ENCODE data around the gene ARPP21. TPM values are rescaled to one million over a fixed set of nuclear protein-coding genes. Genes with fewer than 3 reads are reported as not detected.

ARPP21 gene
- polyA plus RNA-seq, 3 donors, result not detected

DNA sequence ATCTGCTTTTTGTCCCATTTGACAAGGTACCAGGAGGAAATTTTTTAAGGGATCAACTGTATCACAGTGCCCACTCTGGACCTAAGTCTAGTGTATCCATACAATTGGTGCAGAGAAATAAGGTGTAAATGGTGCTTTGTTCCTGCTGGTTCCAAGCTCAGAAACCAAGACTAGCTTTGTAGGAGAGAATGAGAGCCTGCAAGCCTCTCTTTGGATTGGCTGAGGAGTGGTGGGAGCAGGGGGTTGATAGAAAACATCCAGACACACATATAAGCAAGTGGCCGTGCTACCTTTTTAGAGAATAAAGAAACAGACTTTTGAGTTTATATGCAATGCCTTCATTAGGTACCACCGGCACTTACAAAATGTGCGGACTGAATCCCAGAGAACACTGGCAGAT is 45.8 kb downstream of the ARPP21 start:
- Histone ChIP-seq H3K4me2 (replicated peaks; ENCODE audit: extremely low read depth, low read length, poor library complexity, severe bottlenecking) (no peak overlapping the region), H3K4me1 (ENCODE audit: control insufficient read depth in 1 of 2, insufficient read depth in 2 of 2, low read length in 2 of 2) (peaks cover 10 to 15% of the 10 kb centered on the region in 2 donors), H3K27me3 (ENCODE audit: control insufficient read depth in 2 of 2, insufficient read depth in 2 of 2, low read length in 2 of 2) (no peaks in the 10 kb centered on the region), H3K79me2 (ENCODE audit: insufficient read depth, low read length) (no peaks in the 10 kb centered on the region), H2AFZ (ENCODE audit: insufficient read depth, low read depth, low read length, poor library complexity, severe bottlenecking) (no peak overlapping the region), H3K27ac (ENCODE audit: low read depth in 1 of 2, low read length in 2 of 2) (no peak overlapping the region), H3K9ac (ENCODE audit: insufficient read depth, low read length, poor library complexity, severe bottlenecking) (no peak overlapping the region), H3K4me3 (replicated peaks in 1 of 3; ENCODE audit: low read depth in 2 of 3, low read length in 3 of 3) (no peak overlapping the region), H4K20me1 (ENCODE audit: insufficient read depth, low read length) (no peaks in the 10 kb centered on the region), H3K9me3 (replicated peaks in 1 of 2; ENCODE audit: control insufficient read depth in 1 of 2, insufficient read depth in 1 of 2, low read length in 2 of 2) (no peaks in the 10 kb centered on the region), H3K36me3 (replicated peaks in 1 of 2; ENCODE audit: control insufficient read depth in 1 of 2, insufficient read depth in 2 of 2, low read length in 2 of 2) (no peaks in the 10 kb centered on the region)
- peaks cover 0 to 1% (median 0%) of the 10 kb centered on the region in 7 donors for H3K9me3 Mint-ChIP-seq
- no peak for DNase-seq
- TF ChIP-seq, protein P1, sequence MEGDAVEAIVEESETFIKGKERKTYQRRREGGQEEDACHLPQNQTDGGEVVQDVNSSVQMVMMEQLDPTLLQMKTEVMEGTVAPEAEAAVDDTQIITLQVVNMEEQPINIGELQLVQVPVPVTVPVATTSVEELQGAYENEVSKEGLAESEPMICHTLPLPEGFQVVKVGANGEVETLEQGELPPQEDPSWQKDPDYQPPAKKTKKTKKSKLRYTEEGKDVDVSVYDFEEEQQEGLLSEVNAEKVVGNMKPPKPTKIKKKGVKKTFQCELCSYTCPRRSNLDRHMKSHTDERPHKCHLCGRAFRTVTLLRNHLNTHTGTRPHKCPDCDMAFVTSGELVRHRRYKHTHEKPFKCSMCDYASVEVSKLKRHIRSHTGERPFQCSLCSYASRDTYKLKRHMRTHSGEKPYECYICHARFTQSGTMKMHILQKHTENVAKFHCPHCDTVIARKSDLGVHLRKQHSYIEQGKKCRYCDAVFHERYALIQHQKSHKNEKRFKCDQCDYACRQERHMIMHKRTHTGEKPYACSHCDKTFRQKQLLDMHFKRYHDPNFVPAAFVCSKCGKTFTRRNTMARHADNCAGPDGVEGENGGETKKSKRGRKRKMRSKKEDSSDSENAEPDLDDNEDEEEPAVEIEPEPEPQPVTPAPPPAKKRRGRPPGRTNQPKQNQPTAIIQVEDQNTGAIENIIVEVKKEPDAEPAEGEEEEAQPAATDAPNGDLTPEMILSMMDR (IDR thresholded peaks at IDR 0.05), result no peak
- 90% methylated on average over 2 of the region's 3 CpGs for WGBS (ENCODE audit: insufficient coverage)
- H3K4me1 Mint-ChIP-seq, result peaks cover 13% of the 10 kb centered on the region
- peaks cover 0 to 2% (median 0%) of the 10 kb centered on the region in 3 donors for H3K27me3 Mint-ChIP-seq (ENCODE audit: low read depth in 3 of 3)
- no peak overlapping the region for H3K4me3 Mint-ChIP-seq
- intact Hi-C loops (cut with micrococcal nuclease), result no loop called here
- no peak overlapping the region for H3K27ac Mint-ChIP-seq
- H3K36me3 Mint-ChIP-seq, result no peaks in the 10 kb centered on the region

DNA sequence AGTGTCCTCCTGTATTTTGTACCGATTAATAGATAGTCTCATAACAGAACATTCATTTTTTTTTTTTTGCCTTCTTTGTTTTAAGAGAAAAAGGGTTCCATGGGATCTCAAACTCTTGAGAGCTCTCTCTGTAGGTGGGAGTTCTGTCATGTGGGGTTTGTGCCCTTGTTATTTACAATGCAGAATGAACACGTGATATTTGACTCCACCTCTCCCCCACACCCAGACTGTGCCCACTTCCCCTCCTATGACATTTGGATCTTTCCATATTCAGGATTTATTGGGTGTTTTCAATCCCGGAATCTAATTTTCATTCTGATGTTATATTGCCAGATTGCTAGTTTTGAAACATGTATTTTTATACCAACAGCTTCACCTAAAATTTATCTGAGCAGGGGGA is 49.5 kb downstream of the ARPP21 start:
- H3K4me1 ChIP-seq (ENCODE audit: control insufficient read depth in 1 of 2, insufficient read depth in 2 of 2, low read length in 2 of 2), result no peaks in the 10 kb centered on the region
- no peaks in the 10 kb centered on the region for H3K36me3 ChIP-seq (replicated peaks in 1 of 2; ENCODE audit: control insufficient read depth in 1 of 2, insufficient read depth in 2 of 2, low read length in 2 of 2)
- no peaks in the 10 kb centered on the region for H4K20me1 ChIP-seq (ENCODE audit: insufficient read depth, low read length)
- Mint-ChIP-seq H3K4me1 (no peaks in the 10 kb centered on the region), H3K27ac (no peak overlapping the region), H3K4me3 (no peak overlapping the region), H3K9me3 (peaks cover 0 to 1% (median 0%) of the 10 kb centered on the region in 7 donors), H3K27me3 (ENCODE audit: low read depth in 3 of 3) (peaks cover 0 to 2% (median 0%) of the 10 kb centered on the region in 3 donors), H3K36me3 (no peaks in the 10 kb centered on the region)
- TF ChIP-seq, protein P1 (IDR thresholded peaks at IDR 0.05), result no peak
- intact Hi-C loops (cut with micrococcal nuclease), result no loop called here
- no peak for DNase-seq
- H3K9me3 ChIP-seq (replicated peaks in 1 of 2; ENCODE audit: control insufficient read depth in 1 of 2, insufficient read depth in 1 of 2, low read length in 2 of 2), result no peaks in the 10 kb centered on the region
- H3K79me2 ChIP-seq (ENCODE audit: insufficient read depth, low read length), result no peaks in the 10 kb centered on the region
- WGBS (ENCODE audit: insufficient coverage), result no CpG with 5 or more reads among the region's 3 CpGs
- no peaks in the 10 kb centered on the region for H3K27me3 ChIP-seq (ENCODE audit: control insufficient read depth in 2 of 2, insufficient read depth in 2 of 2, low read length in 2 of 2)
- no peak overlapping the region for H3K4me2 ChIP-seq (replicated peaks; ENCODE audit: extremely low read depth, low read length, poor library complexity, severe bottlenecking)
- H3K27ac ChIP-seq (ENCODE audit: low read depth in 1 of 2, low read length in 2 of 2), result no peak overlapping the region
- no peak overlapping the region for H2AFZ ChIP-seq (ENCODE audit: insufficient read depth, low read depth, low read length, poor library complexity, severe bottlenecking)
- no peak overlapping the region for H3K9ac ChIP-seq (ENCODE audit: insufficient read depth, low read length, poor library complexity, severe bottlenecking)
- H3K4me3 ChIP-seq (replicated peaks in 1 of 3; ENCODE audit: low read depth in 2 of 3, low read length in 3 of 3), result no peak overlapping the region
